Stimulated activated memory B cell treated with anti-CD40 and anti-IgM and Interleukin-4, amounts not matched to agents 10 μg/mL and 1 μg/mL and 100 μg/mL, for 72 hours (primary cell): ENCODE results near the gene BRAT1.

ENCODE experiments used
- ATAC-seq: fragments of 150-1000 bp; cut with Tn5 transposase; 2 replicates; pipeline ENCODE4 v1.10.0; 2021
- H3K27ac Mint-ChIP-seq: one replicate; pipeline ENCODE4 v1.8.0; 2022; ENCODE audit warnings: mild to moderate bottlenecking, mixed read lengths
- H3K27me3 Mint-ChIP-seq: one replicate; pipeline ENCODE4 v1.8.0; 2022; ENCODE audit warnings: mixed read lengths
- H3K36me3 Mint-ChIP-seq: one replicate; pipeline ENCODE4 v1.8.0; 2022; ENCODE audit warnings: mixed read lengths
- H3K4me1 Mint-ChIP-seq: one replicate; pipeline ENCODE4 v1.8.0; 2022; ENCODE audit warnings: mixed read lengths
- H3K4me3 Mint-ChIP-seq: one replicate; pipeline ENCODE4 v1.8.0; 2022; ENCODE audit warnings: mild to moderate bottlenecking, moderate library complexity, mixed read lengths
- H3K9me3 Mint-ChIP-seq: one replicate; pipeline ENCODE4 v1.8.0; 2022; ENCODE audit warnings: mixed read lengths

Gene BRAT1

GRCh38 chr7:2553831-2554581 is 1.3 kb downstream of the BRAT1 start:
- H3K4me1 Mint-ChIP-seq: peaks cover 34% of the 10 kb centered on the region
- no peak for ATAC-seq
- H3K27me3 Mint-ChIP-seq: no peaks in the 10 kb centered on the region
- no peaks in the 10 kb centered on the region for H3K9me3 Mint-ChIP-seq
- peaks cover 21% of the 10 kb centered on the region for H3K36me3 Mint-ChIP-seq
- H3K4me3 Mint-ChIP-seq: peak overlapping the region; percentile 88
- peak overlapping the region; percentile 95 for H3K27ac Mint-ChIP-seq

GRCh38 chr7:2553108-2553507 is 2.2 kb downstream of the BRAT1 start:
- no peak overlapping the region for H3K27ac Mint-ChIP-seq

GRCh38 chr7:2551418-2551817 is 3.9 kb downstream of the BRAT1 start:
- Mint-ChIP-seq H3K4me1 (peaks cover 35% of the 10 kb centered on the region), H3K4me3 (no peak overlapping the region), H3K27me3 (no peaks in the 10 kb centered on the region), H3K27ac (no peak overlapping the region), H3K36me3 (peaks cover 37% of the 10 kb centered on the region), H3K9me3 (no peaks in the 10 kb centered on the region)
- no peak for ATAC-seq

More at GRCh38 chr7:2553108-2553507, 2.2 kb downstream of the BRAT1 start:
- H3K9me3 Mint-ChIP-seq: no peaks in the 10 kb centered on the region
- no peak for ATAC-seq
- H3K27me3 Mint-ChIP-seq: no peaks in the 10 kb centered on the region
- peaks cover 35% of the 10 kb centered on the region for H3K4me1 Mint-ChIP-seq
- H3K4me3 Mint-ChIP-seq: no peak overlapping the region
- peaks cover 24% of the 10 kb centered on the region for H3K36me3 Mint-ChIP-seq

GRCh38 chr7:2546776-2547586 is 8.3 kb downstream of the BRAT1 start:
- Mint-ChIP-seq H3K36me3 (peaks cover 51% of the 10 kb centered on the region), H3K27me3 (no peaks in the 10 kb centered on the region), H3K4me1 (peaks cover 27% of the 10 kb centered on the region), H3K27ac (no peak overlapping the region), H3K4me3 (no peak overlapping the region), H3K9me3 (no peaks in the 10 kb centered on the region)
- no peak for ATAC-seq

GRCh38 chr7:2545746-2546425 is 9.4 kb downstream of the BRAT1 start:
- no peak for ATAC-seq
- H3K27ac Mint-ChIP-seq: no peak overlapping the region

GRCh38 chr7:2544541-2545188 is 10.7 kb downstream of the BRAT1 start:
- no peak for ATAC-seq
- Mint-ChIP-seq H3K9me3 (no peaks in the 10 kb centered on the region), H3K4me1 (peaks cover 20% of the 10 kb centered on the region), H3K27ac (no peak overlapping the region), H3K36me3 (peaks cover 43% of the 10 kb centered on the region), H3K4me3 (no peak overlapping the region), H3K27me3 (no peaks in the 10 kb centered on the region)

More at GRCh38 chr7:2545746-2546425, 9.4 kb downstream of the BRAT1 start:
- H3K4me3 Mint-ChIP-seq: no peak overlapping the region
- H3K27me3 Mint-ChIP-seq: no peaks in the 10 kb centered on the region
- H3K36me3 Mint-ChIP-seq: peaks cover 50% of the 10 kb centered on the region
- peaks cover 27% of the 10 kb centered on the region for H3K4me1 Mint-ChIP-seq
- no peaks in the 10 kb centered on the region for H3K9me3 Mint-ChIP-seq

GRCh38 chr7:2542916-2543871 is 12.1 kb downstream of the BRAT1 start:
- H3K9me3 Mint-ChIP-seq: no peaks in the 10 kb centered on the region
- no peak for ATAC-seq
- peaks cover 13% of the 10 kb centered on the region for H3K4me1 Mint-ChIP-seq
- no peak overlapping the region for H3K4me3 Mint-ChIP-seq
- no peaks in the 10 kb centered on the region for H3K27me3 Mint-ChIP-seq
- peaks cover 34% of the 10 kb centered on the region for H3K36me3 Mint-ChIP-seq
- H3K27ac Mint-ChIP-seq: no peak overlapping the region

- H3K27ac Mint-ChIP-seq: no peak overlapping the region
Measured at GRCh38 chr7:2542011-2542915, 13.1 kb downstream of the BRAT1 start.

GRCh38 chr7:2541291-2542010 is 13.9 kb downstream of the BRAT1 start:
- Mint-ChIP-seq H3K27me3 (no peaks in the 10 kb centered on the region), H3K4me3 (no peak overlapping the region), H3K4me1 (peaks cover 13% of the 10 kb centered on the region), H3K36me3 (peaks cover 21% of the 10 kb centered on the region), H3K9me3 (no peaks in the 10 kb centered on the region), H3K27ac (no peak overlapping the region)
- no peak for ATAC-seq

More at GRCh38 chr7:2542011-2542915, 13.1 kb downstream of the BRAT1 start:
- Mint-ChIP-seq H3K36me3 (peaks cover 27% of the 10 kb centered on the region), H3K9me3 (no peaks in the 10 kb centered on the region), H3K27me3 (no peaks in the 10 kb centered on the region), H3K4me3 (no peak overlapping the region), H3K4me1 (peaks cover 13% of the 10 kb centered on the region)
- ATAC-seq: no peak

GRCh38 chr7:2540641-2541051 is 14.7 kb downstream of the BRAT1 start:
- Mint-ChIP-seq H3K9me3 (no peaks in the 10 kb centered on the region), H3K36me3 (peaks cover 21% of the 10 kb centered on the region), H3K4me1 (peaks cover 13% of the 10 kb centered on the region), H3K27ac (no peak overlapping the region), H3K27me3 (no peaks in the 10 kb centered on the region), H3K4me3 (no peak overlapping the region)
- ATAC-seq: no peak

GRCh38 chr7:2540133-2540532 is 15.2 kb downstream of the BRAT1 start:
- Mint-ChIP-seq H3K27me3 (no peaks in the 10 kb centered on the region), H3K36me3 (peaks cover 21% of the 10 kb centered on the region), H3K27ac (no peak overlapping the region), H3K4me3 (no peak overlapping the region), H3K4me1 (peaks cover 13% of the 10 kb centered on the region), H3K9me3 (no peaks in the 10 kb centered on the region)
- no peak for ATAC-seq

- no peak overlapping the region for H3K4me3 Mint-ChIP-seq
- H3K9me3 Mint-ChIP-seq: no peaks in the 10 kb centered on the region
- H3K27me3 Mint-ChIP-seq: no peaks in the 10 kb centered on the region
- H3K4me1 Mint-ChIP-seq: peaks cover 9% of the 10 kb centered on the region
- H3K27ac Mint-ChIP-seq: no peak overlapping the region
- ATAC-seq: no peak
- peaks cover 15% of the 10 kb centered on the region for H3K36me3 Mint-ChIP-seq
Measured at GRCh38 chr7:2539031-2539911, 16.1 kb downstream of the BRAT1 start.
